ENCODE data around the gene VAV1. TPM values are rescaled to one million over a fixed set of nuclear protein-coding genes. Genes with fewer than 3 reads are reported as not detected.

The VAV1 gene
- total and polyA plus RNA-seq, 2 of the 13 experiments (the other 11 are each of a cell fraction or from before 2014, with no cell fraction given) = not detected

DNA sequence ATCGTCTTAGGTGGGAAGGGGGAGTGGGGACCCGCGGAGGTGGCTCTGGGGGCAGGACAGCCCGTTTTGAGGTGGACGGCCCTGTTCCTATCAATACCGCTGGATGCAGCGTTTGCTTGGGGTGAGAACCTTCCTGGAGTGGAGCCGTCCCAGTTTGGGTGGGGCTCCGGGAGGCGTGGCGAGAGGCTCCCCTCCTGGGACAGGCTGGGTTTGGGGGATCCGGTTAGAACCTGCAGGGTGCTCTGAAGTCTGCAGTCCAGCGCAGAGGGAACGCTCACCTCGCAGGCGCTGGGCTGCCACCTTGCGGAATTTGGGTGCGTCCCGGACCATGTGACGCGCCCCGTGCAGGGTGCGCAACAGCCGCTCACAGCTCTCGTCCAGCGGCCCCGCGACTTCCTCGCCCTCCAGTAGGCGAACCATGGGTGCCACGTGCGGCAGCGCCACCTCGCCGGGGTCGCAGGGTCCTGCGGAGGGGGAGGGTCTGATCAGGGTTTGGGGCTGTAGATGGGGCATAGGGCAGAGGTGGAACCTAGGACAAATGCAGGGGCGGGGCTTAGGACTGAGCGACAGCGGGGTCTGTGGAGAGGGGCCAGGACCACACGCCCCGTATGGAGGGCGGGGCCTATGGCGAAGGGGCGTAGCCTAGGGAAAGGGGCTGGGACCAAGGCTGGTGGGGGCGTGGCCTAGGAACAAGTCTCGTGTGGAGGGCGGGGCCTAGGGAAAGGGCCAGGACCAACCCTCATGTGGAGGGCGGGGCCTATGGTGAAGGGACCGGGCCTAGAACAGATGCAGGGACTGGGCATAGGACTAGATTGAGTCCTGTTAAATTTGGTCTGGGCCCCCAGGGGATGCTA lies 19.1 kb upstream of the VAV1 start (continued):
- TF ChIP-seq ZNF850 (CRISPR knock-in tag; conservative IDR thresholded peaks at IDR 0.05) (no peak), NFKB2 (CRISPR knock-in tag; IDR thresholded peaks at IDR 0.05; ENCODE audit: borderline replicate concordance) (peak; percentile 71; the same call in 1 of the 2 replicates), ZFP36L1 (CRISPR knock-in tag; IDR thresholded peaks at IDR 0.05) (peak; percentile 92; the same call in 1 of the 2 replicates), TCF12 (IDR thresholded peaks at IDR 0.05) (no peak), TCF12 (CRISPR knock-in tag; IDR thresholded peaks at IDR 0.05) (no peak), ZSCAN31 (CRISPR knock-in tag; IDR thresholded peaks at IDR 0.05; ENCODE audit: low read depth) (peak; percentile 68; the same call in 1 of the 2 replicates), ZNF207 (IDR thresholded peaks at IDR 0.05; ENCODE audit: borderline replicate concordance) (no peak), RXRA (CRISPR knock-in tag; IDR thresholded peaks at IDR 0.05) (peak; percentile 93), ZNF773 (CRISPR knock-in tag; IDR thresholded peaks at IDR 0.05; ENCODE audit: borderline replicate concordance) (no peak), IKZF4 (CRISPR knock-in tag; IDR thresholded peaks at IDR 0.05; ENCODE audit: borderline replicate concordance, low read depth, not compliant biosample characterization) (peak; percentile 84), ZNF430 (CRISPR knock-in tag; IDR thresholded peaks at IDR 0.05) (peak; percentile 87; the same call in 1 of the 2 replicates), ZSCAN12 (CRISPR knock-in tag; IDR thresholded peaks at IDR 0.05) (peak; percentile 84; the same call in 1 of the 2 replicates), NFYC (CRISPR knock-in tag; IDR thresholded peaks at IDR 0.05) (peak; percentile 46; the same call in 1 of the 2 replicates), RARA (CRISPR knock-in tag; IDR thresholded peaks at IDR 0.05) (peak; percentile 85), ZNF274 (CRISPR knock-in tag; IDR thresholded peaks at IDR 0.05) (peak; percentile 79), ZNF337 (CRISPR knock-in tag; IDR thresholded peaks at IDR 0.05; ENCODE audit: borderline replicate concordance, low read depth) (peak; percentile 86; the same call in 1 of the 2 replicates), ZNF776 (CRISPR knock-in tag; IDR thresholded peaks at IDR 0.05) (no peak), ZSCAN29 (CRISPR knock-in tag; conservative IDR thresholded peaks at IDR 0.05) (no peak; the same call in 1 of the 2 replicates), TBP (CRISPR knock-in tag; IDR thresholded peaks at IDR 0.05) (0 out of 2 replicates have a peak, but pooled peaks have one; percentile 51), NR2F1 (CRISPR knock-in tag; IDR thresholded peaks at IDR 0.05) (peak; percentile 47 to 69; a peak in 3 of 4 replicates)
- TF ChIP-seq, protein P1, sequence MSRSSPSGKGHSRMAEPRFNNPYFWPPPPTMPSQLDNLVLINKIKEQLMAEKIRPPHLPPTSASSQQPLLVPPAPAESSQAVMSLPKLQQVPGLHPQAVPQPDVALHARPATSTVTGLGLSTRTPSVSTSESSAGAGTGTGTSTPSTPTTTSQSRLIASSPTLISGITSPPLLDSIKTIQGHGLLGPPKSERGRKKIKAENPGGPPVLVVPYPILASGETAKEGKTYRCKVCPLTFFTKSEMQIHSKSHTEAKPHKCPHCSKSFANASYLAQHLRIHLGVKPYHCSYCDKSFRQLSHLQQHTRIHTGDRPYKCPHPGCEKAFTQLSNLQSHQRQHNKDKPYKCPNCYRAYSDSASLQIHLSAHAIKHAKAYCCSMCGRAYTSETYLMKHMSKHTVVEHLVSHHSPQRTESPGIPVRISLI (CRISPR knock-in tag; IDR thresholded peaks at IDR 0.05; ENCODE audit: borderline replicate concordance) = 0 out of 2 replicates have a peak, but pooled peaks have one; percentile 11
- TF ChIP-seq, protein P2, sequence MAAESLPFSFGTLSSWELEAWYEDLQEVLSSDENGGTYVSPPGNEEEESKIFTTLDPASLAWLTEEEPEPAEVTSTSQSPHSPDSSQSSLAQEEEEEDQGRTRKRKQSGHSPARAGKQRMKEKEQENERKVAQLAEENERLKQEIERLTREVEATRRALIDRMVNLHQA (CRISPR knock-in tag; IDR thresholded peaks at IDR 0.05) = no peak
- TF ChIP-seq, protein P3, sequence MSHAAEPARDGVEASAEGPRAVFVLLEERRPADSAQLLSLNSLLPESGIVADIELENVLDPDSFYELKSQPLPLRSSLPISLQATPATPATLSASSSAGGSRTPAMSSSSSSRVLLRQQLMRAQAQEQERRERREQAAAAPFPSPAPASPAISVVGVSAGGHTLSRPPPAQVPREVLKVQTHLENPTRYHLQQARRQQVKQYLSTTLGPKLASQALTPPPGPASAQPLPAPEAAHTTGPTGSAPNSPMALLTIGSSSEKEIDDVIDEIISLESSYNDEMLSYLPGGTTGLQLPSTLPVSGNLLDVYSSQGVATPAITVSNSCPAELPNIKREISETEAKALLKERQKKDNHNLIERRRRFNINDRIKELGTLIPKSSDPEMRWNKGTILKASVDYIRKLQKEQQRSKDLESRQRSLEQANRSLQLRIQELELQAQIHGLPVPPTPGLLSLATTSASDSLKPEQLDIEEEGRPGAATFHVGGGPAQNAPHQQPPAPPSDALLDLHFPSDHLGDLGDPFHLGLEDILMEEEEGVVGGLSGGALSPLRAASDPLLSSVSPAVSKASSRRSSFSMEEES (CRISPR knock-in tag; IDR thresholded peaks at IDR 0.05) = peak; percentile 95
- TF ChIP-seq, protein P4, sequence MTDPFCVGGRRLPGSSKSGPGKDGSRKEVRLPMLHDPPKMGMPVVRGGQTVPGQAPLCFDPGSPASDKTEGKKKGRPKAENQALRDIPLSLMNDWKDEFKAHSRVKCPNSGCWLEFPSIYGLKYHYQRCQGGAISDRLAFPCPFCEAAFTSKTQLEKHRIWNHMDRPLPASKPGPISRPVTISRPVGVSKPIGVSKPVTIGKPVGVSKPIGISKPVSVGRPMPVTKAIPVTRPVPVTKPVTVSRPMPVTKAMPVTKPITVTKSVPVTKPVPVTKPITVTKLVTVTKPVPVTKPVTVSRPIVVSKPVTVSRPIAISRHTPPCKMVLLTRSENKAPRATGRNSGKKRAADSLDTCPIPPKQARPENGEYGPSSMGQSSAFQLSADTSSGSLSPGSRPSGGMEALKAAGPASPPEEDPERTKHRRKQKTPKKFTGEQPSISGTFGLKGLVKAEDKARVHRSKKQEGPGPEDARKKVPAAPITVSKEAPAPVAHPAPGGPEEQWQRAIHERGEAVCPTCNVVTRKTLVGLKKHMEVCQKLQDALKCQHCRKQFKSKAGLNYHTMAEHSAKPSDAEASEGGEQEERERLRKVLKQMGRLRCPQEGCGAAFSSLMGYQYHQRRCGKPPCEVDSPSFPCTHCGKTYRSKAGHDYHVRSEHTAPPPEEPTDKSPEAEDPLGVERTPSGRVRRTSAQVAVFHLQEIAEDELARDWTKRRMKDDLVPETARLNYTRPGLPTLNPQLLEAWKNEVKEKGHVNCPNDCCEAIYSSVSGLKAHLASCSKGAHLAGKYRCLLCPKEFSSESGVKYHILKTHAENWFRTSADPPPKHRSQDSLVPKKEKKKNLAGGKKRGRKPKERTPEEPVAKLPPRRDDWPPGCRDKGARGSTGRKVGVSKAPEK (CRISPR knock-in tag; IDR thresholded peaks at IDR 0.05; ENCODE audit: borderline replicate concordance) = peak; percentile 69; the same call in 1 of the 2 replicates
